ENCODE measurements around the gene LRRC1. TPM values are rescaled to one million over a fixed set of nuclear protein-coding genes. Genes with fewer than 3 reads are reported as not detected.

The LRRC1 gene
- total and polyA plus RNA-seq, 2 experiments from 2014 or later = 9.1 to 11.4 TPM

- no peak for TF ChIP-seq CTCF (IDR thresholded peaks at IDR 0.05; ENCODE audit: low read depth, low read length)
- H3K36me3 ChIP-seq = no peaks in the 10 kb centered on the region
Measured at GRCh38 chr6:53796791-53797190, 2.0 kb downstream of the LRRC1 start.

GRCh38 chr6:53797304-53797703 is 2.5 kb downstream of the LRRC1 start:
- DNase-seq (ENCODE audit: low read depth in 1 of 2, low spot score in 1 of 2) = no peak
- H3K4me1 ChIP-seq (ENCODE audit: low read depth) = peaks cover 3% of the 10 kb centered on the region
- no peak overlapping the region for H3K4me3 ChIP-seq
- no peak overlapping the region for H3K27ac ChIP-seq
- H3K27me3 ChIP-seq = peaks cover 9% of the 10 kb centered on the region
- H3K9me3 ChIP-seq (ENCODE audit: low read depth) = no peaks in the 10 kb centered on the region
- H3K36me3 ChIP-seq = no peaks in the 10 kb centered on the region
- no peak for TF ChIP-seq CTCF (IDR thresholded peaks at IDR 0.05; ENCODE audit: low read depth, low read length)

More at GRCh38 chr6:53796791-53797190, 2.0 kb downstream of the LRRC1 start:
- H3K27me3 ChIP-seq = peaks cover 9% of the 10 kb centered on the region
- no peak for DNase-seq (ENCODE audit: low read depth in 1 of 2, low spot score in 1 of 2)
- no peak overlapping the region for H3K4me3 ChIP-seq
- no peaks in the 10 kb centered on the region for H3K9me3 ChIP-seq (ENCODE audit: low read depth)
- peaks cover 3% of the 10 kb centered on the region for H3K4me1 ChIP-seq (ENCODE audit: low read depth)
- no peak overlapping the region for H3K27ac ChIP-seq

GRCh38 chr6:53799340-53799739 is 4.5 kb downstream of the LRRC1 start:
- Histone ChIP-seq H3K4me3 (no peak overlapping the region), H3K9me3 (ENCODE audit: low read depth) (no peaks in the 10 kb centered on the region), H3K36me3 (no peaks in the 10 kb centered on the region), H3K27ac (no peak overlapping the region), H3K27me3 (peaks cover 9% of the 10 kb centered on the region), H3K4me1 (ENCODE audit: low read depth) (no peaks in the 10 kb centered on the region)
- no peak for TF ChIP-seq CTCF (IDR thresholded peaks at IDR 0.05; ENCODE audit: low read depth, low read length)
- no peak for DNase-seq (ENCODE audit: low read depth in 1 of 2, low spot score in 1 of 2)

- TF ChIP-seq CTCF (IDR thresholded peaks at IDR 0.05; ENCODE audit: low read depth, low read length) = no peak
- Histone ChIP-seq H3K4me3 (no peak overlapping the region), H3K9me3 (ENCODE audit: low read depth) (no peaks in the 10 kb centered on the region), H3K36me3 (no peaks in the 10 kb centered on the region), H3K27ac (no peak overlapping the region), H3K4me1 (ENCODE audit: low read depth) (no peaks in the 10 kb centered on the region), H3K27me3 (peaks cover 9% of the 10 kb centered on the region)
- no peak for DNase-seq (ENCODE audit: low read depth in 1 of 2, low spot score in 1 of 2)
Measured at GRCh38 chr6:53801022-53801421, 6.2 kb downstream of the LRRC1 start.

DNA sequence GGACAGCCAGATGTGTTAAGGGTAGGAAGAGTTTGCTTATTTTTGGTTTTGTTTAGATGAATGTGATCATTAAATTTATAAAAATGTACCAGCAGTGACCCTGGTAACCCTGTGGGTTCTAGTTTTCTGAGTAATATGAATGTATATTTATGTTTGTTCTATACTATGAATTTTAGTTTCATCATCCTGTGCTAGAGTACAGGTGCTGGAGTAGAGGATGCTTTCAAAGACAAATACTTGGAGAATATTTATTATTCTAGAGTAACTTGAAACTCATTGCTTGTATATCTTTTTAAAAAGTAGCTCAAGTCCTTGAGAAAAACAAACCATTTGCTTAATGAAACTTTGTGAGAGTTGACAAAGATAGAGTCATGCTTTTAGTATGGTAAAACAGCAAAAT is 7.8 kb downstream of the LRRC1 start:
- no peak for DNase-seq (ENCODE audit: low read depth in 1 of 2, low spot score in 1 of 2)
- TF ChIP-seq CTCF (IDR thresholded peaks at IDR 0.05; ENCODE audit: low read depth, low read length) = no peak
- no peak overlapping the region for H3K27ac ChIP-seq

More for the DNA sequence above, 7.8 kb downstream of the LRRC1 start:
- Histone ChIP-seq H3K36me3 (no peaks in the 10 kb centered on the region), H3K4me1 (ENCODE audit: low read depth) (no peaks in the 10 kb centered on the region), H3K27me3 (no peaks in the 10 kb centered on the region), H3K9me3 (ENCODE audit: low read depth) (no peaks in the 10 kb centered on the region), H3K4me3 (no peak overlapping the region)

All from cardiac muscle cell (in vitro differentiated cells and primary cell).